Left kidney (tissue), 2 donors: ENCODE measurements around the gene ABTB1. TPM values are rescaled to one million over a fixed set of nuclear protein-coding genes. Genes with fewer than 3 reads are reported as not detected.

ENCODE experiments used
- DNase-seq: peaks from one replicate; pipeline ENCODE4 v3.0.0-alpha.2; 2013
- polyA plus RNA-seq: library from polyadenylated mRNA; unstranded; fragments of 120-200 nt; gene quantifications from one replicate; pipeline ENCODE4 v1.2.1, GENCODE V29; 2013; ENCODE audit not compliant: insufficient read length

Gene ABTB1
- polyA plus RNA-seq, 1 donor, result 17.9 TPM

DNA sequence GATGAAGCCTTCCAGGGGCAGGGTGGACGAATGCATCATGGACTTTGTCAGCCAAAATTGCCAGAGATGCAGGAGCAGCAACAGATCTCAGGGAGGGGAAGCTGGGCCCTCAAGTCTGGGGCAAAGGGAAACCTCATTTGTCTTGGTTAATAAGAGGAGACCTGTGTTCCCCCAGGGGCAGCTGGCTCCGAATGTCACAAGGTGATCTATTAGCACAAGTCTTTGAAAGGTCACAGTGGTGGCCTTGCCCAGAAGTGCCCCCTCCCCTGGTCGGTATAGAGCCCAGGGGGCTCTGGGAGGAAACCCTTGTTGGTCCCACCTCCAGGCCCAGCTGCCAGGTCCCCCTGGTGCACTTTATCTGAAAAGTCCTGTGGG, 46.2 kb downstream of the ABTB1 start:
- no peak for DNase-seq

DNA sequence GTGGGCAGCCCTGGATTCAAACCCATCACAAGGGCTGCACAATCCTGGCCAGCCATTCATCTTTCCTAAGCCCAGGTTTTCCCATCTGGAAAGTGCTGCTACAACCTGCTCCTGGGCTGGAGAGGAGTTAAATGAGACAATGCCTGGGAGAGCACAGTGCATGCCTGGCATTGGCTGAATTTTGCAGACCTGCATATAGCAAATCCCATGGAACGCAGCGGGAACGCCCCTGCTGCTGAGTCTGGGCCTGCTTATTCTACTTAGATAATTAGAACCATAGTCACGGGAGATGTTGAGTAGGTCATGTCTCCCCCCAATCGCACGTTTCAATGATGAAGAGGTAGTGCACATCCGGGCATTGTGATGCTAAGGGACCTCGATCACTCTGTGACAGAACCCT, 46.6 kb downstream of the ABTB1 start:
- no peak for DNase-seq

- no peak for DNase-seq
Observed at GRCh38 chr3:127720161-127720823, 47.5 kb downstream of the ABTB1 start.

DNA sequence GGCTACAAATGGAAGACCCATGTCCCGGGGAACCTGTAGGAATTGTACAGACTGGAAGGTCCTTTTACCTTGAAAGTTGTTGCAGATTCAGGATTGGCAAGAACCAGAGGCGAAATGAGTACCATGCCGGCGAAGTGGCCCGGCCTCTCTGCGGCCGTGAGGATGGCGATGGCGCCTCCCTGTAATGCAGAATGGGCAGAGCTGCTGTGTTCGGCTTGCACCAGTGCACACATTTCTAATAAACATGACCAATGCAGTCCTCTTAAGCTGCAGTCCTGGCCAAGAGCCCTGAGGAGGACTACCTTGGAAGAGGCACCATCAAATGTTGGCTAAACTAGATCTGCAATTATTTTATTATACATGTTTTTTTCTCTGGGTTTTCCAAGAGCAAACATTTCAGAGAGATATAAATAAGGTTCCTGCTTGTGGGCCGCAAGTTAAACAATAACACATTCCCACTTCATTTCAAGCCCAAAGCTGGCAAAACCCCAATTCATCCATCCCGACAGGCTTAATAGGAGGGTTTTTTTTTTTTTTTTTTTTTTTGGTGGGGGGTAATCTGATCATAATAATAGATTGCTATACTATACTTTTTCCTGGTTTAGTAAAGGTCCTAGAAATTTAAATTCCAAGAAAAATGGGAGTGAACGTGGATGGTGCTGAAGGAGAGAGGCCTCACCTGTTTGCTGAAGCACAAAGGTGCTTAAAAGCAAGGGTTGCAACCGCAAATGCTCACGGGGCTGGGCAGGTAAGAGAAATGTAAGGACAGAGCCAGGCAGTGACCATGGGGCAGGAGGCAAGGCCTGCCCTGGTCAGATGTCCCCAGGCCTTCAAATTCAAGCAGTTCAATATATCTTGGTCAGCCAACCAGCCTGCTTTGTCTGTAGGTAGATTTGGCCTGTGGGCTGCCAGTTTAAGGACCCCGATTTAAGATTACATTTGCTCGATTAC, 48.5 kb downstream of the ABTB1 start:
- no peak for DNase-seq

DNA sequence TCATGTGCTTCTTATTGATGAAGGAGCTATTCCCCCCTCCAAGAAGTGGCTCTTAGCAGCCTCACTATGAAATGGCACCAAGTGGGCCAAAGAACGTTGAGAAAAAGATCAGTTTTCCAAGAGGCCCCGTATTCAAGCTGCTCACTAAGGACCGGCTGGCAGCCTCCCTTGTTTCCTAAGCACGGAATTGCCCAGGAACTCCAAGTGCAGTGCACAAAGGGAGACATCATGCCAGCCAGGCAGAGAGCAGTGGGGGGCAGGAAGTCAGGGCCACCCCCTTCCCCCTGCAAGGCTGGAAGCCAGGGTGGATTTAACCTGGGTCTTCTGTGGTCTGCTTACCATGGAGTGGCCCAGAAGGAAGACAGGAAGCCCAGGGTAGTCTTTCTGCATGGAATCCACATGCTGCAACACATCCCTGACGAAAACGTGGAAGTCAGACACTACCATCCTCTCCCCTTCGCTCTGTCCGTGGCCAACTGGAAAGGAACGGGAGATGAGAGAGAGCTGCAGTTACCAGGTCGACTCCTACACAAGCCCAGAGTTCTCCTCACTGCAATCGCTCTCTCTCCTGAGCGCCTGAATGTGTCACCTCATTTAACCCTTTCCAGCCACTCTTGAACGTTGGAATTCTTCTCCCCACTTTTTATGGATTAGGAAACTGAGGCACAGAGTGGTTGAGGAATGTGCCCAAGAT, 49.5 kb downstream of the ABTB1 start:
- no peak for DNase-seq

DNA sequence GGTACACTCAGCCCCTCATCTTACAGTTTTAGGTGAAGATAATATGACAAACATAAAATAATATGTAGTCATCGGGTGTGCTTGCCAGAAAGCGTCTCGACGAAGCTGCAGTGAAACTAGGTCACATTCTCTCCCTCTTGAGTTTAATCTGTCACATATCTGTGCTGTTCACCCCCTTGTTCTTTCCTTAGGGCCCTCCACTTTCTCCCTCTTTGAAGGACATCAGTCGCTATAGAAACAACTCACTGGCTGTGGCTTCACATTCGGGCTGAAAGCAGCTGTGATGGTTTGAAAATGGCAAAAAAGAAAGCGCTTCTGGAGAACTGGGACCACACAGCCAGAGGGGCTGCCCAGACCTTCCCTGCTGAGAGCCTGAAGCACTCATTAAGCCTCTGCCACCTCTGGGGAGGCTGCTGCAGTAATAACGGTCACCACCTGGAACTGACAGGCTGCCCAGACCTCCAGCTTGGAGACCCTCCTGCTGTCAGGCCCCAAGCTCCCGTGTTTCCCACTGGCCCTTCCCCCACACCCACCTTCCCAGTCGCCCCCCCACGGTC, 50.3 kb downstream of the ABTB1 start:
- no peak for DNase-seq

- DNase-seq, result no peak
Observed at GRCh38 chr3:127726894-127727293, 54.1 kb downstream of the ABTB1 start.

GRCh38 chr3:127728417-127729015, 55.8 kb downstream of the ABTB1 start:
- no peak for DNase-seq

GRCh38 chr3:127729556-127730056, 56.9 kb downstream of the ABTB1 start:
- DNase-seq, result no peak

GRCh38 chr3:127730171-127730570, 57.4 kb downstream of the ABTB1 start:
- no peak for DNase-seq

Other genes with a start within 250 kb of the ABTB1 start
- gene TPRA1, start 82.2 kb upstream of the ABTB1 start, polyA plus RNA-seq, result 31.3 TPM
- 63.5 TPM for gene MCM2, start 74.5 kb upstream of the ABTB1 start, polyA plus RNA-seq
- 44.6 TPM for gene PODXL2, start 43.8 kb upstream of the ABTB1 start, polyA plus RNA-seq
- 22.6 TPM for gene MGLL, start 149.6 kb downstream of the ABTB1 start, polyA plus RNA-seq
- gene KBTBD12, start 242.3 kb downstream of the ABTB1 start, polyA plus RNA-seq, result 1.5 TPM